Adrenal gland (tissue), 12 donors: ENCODE data around the gene ARHGAP40. TPM values are rescaled to one million over a fixed set of nuclear protein-coding genes. Genes with fewer than 3 reads are reported as not detected.

Source experiments
- DNase-seq, 7 donors: peaks; one replicate each; pipeline ENCODE4 v3.0.0-alpha.2; 2019 to 2020
- H3K27ac ChIP-seq, 5 donors: fragments of 200-600 bp; sonication (generic) in 4 of 5; 1 replicate in 3 of 5; 2 replicates in 2 of 5; pipeline versions ENCODE4 v1.5.1 to v1.8.0; 2016 to 2020; ENCODE audit warnings: mild to moderate bottlenecking in 1 of 5
- H3K27me3 ChIP-seq: fragments of 200-600 bp; 2 replicates; pipeline ENCODE4 v1.8.0; 2021
- H3K36me3 ChIP-seq, 2 donors: fragments of 200-600 bp; replicated peaks in 1 of 2; 1 replicate in 1 of 2; 2 replicates in 1 of 2; pipeline versions ENCODE4 v1.5.1 to v1.8.0; 2018 to 2022
- H3K4me1 ChIP-seq, 2 donors: fragments of 200-600 bp; replicated peaks in 1 of 2; 1 replicate in 1 of 2; 2 replicates in 1 of 2; pipeline versions ENCODE4 v1.5.1 to v1.8.0; 2018 to 2021
- H3K4me3 ChIP-seq, 4 donors: fragments of 200-600 bp; sonication (generic) in 3 of 4; one replicate each; pipeline ENCODE4 v1.5.1; 2016 to 2018
- H3K9me3 ChIP-seq, 3 donors: fragments of 200-600 bp; sonication (generic) in 1 of 3; replicated peaks in 1 of 3; 1 replicate in 2 of 3; 2 replicates in 1 of 3; pipeline versions ENCODE4 v1.5.1 to v1.8.0; 2016 to 2021
- CTCF ChIP-seq, 6 experiments: fragments of 450-650 bp in 4 of 6; fragments of 200-600 bp in 2 of 6; sonication (generic) in 1 of 6; IDR thresholded peaks; 1 replicate in 5 of 6; 2 replicates in 1 of 6; pipeline versions ENCODE4 v1.5.1 to v1.8.0; 2016 to 2021; ENCODE audit warnings: antibody characterized with exemption in 6 of 6, mild to moderate bottlenecking in 2 of 6, moderate library complexity in 1 of 6
- POLR2A ChIP-seq, 2 donors: fragments of 450-650 bp; IDR thresholded peaks; one replicate each; pipeline ENCODE4 v1.6.1; 2017; ENCODE audit warnings: antibody characterized with exemption in 2 of 2, mild to moderate bottlenecking in 2 of 2, moderate library complexity in 1 of 2
- WGBS, 4 donors: extraction: QIAGEN DNeasy Blood & Tissue Kit in 2 of 4; methylation state at CpG; one replicate each; pipeline versions ENCODE4 v1.1.5 to v1.1.7; 2013 to 2017; 5-methylcytosine and 5-hydroxymethylcytosine counted together
- intact Hi-C, 2 donors: fragments of 100-400 bp; cut with DNase I; formaldehyde crosslinking; loops; one replicate each; pipeline versions ENCODE4 v1.14.1 to v1.15.0; 2022 to 2023
- polyA plus RNA-seq, 3 donors: library from polyadenylated mRNA; stranded (reverse); fragments of 200-250 nt in 2 of 3; fragments of 350-450 nt in 1 of 3; fragmentation: Illumina TruSeq in 1 of 3; extraction: RNeasy Lipid Tissue Mini Kit (QIAGEN cat#74804) in 1 of 3; gene quantifications; one replicate each; pipeline ENCODE4 v1.2.3, GENCODE V29; 2013 to 2014
- total RNA-seq, 9 donors: library from RNA; depleted of rRNA in 4 of 9; stranded (reverse); fragments of >200 nt in 4 of 9; fragments of 120-200 nt in 1 of 9; fragmentation: NEBNext Ultra II Directional in 1 of 9; extraction: Animal tissue kit (Norgen Biotek cat#: 25700) in 1 of 9; gene quantifications; one replicate each; pipeline versions ENCODE4 v1.1.0 to v1.2.4, GENCODE V29; 2013 to 2023
- donor health status: healthy with polysubstance abuse.
- donor health status: Bipolar disorder and iron deficiency.
- donor health status: DM: yes; HTN: yes; CAD: no.
- donor health status: DM: no; HTN: no; CAD: no.
- donor health status: DM: no; HTN: no; CAD: no.
- donor health status: DM: yes; HTN: yes; CAD: no.

ARHGAP40 gene
- total and polyA plus RNA-seq, 12 donors: 0.08 TPM; not detected in 11

GRCh38 chr20:38615283-38615682, 13.7 kb downstream of the ARHGAP40 start:
- no peak overlapping the region for H3K27ac ChIP-seq
- 84 to 90% (median 87%) methylated on average over 15 of the region's 15 CpGs for WGBS, 4 donors
- H3K9me3 ChIP-seq: no peaks in the 10 kb centered on the region
- intact Hi-C loops: no loop called here
- no peaks in the 10 kb centered on the region for H3K36me3 ChIP-seq
- no peak overlapping the region for H3K4me3 ChIP-seq
- DNase-seq: no peak
- no peaks in the 10 kb centered on the region for H3K4me1 ChIP-seq
- TF ChIP-seq POLR2A (IDR thresholded peaks at IDR 0.05) (no peak), CTCF (IDR thresholded peaks at IDR 0.05) (no peak)
- H3K27me3 ChIP-seq: peaks cover 21% of the 10 kb centered on the region

- Histone ChIP-seq H3K9me3 (no peaks in the 10 kb centered on the region), H3K27ac (no peak overlapping the region), H3K4me1 (no peaks in the 10 kb centered on the region), H3K4me3 (no peak overlapping the region), H3K27me3 (peaks cover 21% of the 10 kb centered on the region), H3K36me3 (no peaks in the 10 kb centered on the region)
- TF ChIP-seq POLR2A (IDR thresholded peaks at IDR 0.05) (no peak), CTCF (IDR thresholded peaks at IDR 0.05) (no peak)
- 81 to 92% (median 82%) methylated on average over 4 of the region's 4 CpGs for whole genome bisulfite sequencing, 4 donors
- no peak for DNase-seq
- intact Hi-C loops: no loop called here
These were observed 14.8 kb downstream of the ARHGAP40 start for GRCh38 chr20:38616457-38616856.

GRCh38 chr20:38617011-38617829, 15.6 kb downstream of the ARHGAP40 start:
- intact Hi-C loops: no loop called here
- WGBS, 4 donors: 62 to 75% (median 68%) methylated on average over 13 to 16 of the region's 16 CpGs
- peaks cover 21% of the 10 kb centered on the region for H3K27me3 ChIP-seq

GRCh38 chr20:38617830-38618196, 16.2 kb downstream of the ARHGAP40 start:
- H3K4me3 ChIP-seq: no peak overlapping the region
- no peak overlapping the region for H3K27ac ChIP-seq
- TF ChIP-seq CTCF (IDR thresholded peaks at IDR 0.05): no peak
- TF ChIP-seq POLR2A (IDR thresholded peaks at IDR 0.05): no peak
- H3K9me3 ChIP-seq: no peaks in the 10 kb centered on the region
- H3K36me3 ChIP-seq: no peaks in the 10 kb centered on the region
- DNase-seq: no peak
- no peaks in the 10 kb centered on the region for H3K4me1 ChIP-seq
- intact Hi-C loops: no loop called here
- H3K27me3 ChIP-seq: peaks cover 20% of the 10 kb centered on the region
- WGBS, 4 donors: 76 to 93% (median 81%) methylated on average over 4 of the region's 4 CpGs

More at GRCh38 chr20:38617011-38617829, 15.6 kb downstream of the ARHGAP40 start:
- TF ChIP-seq CTCF (IDR thresholded peaks at IDR 0.05): no peak
- no peak for TF ChIP-seq POLR2A (IDR thresholded peaks at IDR 0.05)
- Histone ChIP-seq H3K4me3 (no peak overlapping the region), H3K9me3 (no peaks in the 10 kb centered on the region), H3K36me3 (no peaks in the 10 kb centered on the region), H3K4me1 (no peaks in the 10 kb centered on the region), H3K27ac (no peak overlapping the region)
- DNase-seq: no peak
